ENCODE measurements around the gene GRM8.

- TF ChIP-seq CTCF (IDR thresholded peaks at IDR 0.05) (no peak), POLR2AphosphoS5 (IDR thresholded peaks at IDR 0.05; ENCODE audit: low read depth, low read length) (no peak)
These were observed 474.6 kb downstream of the GRM8 start for GRCh38 chr7:126778101-126778500.
